Measurements from ENCODE around the gene ZNF740. TPM values are rescaled to one million over a fixed set of nuclear protein-coding genes. Genes with fewer than 3 reads are reported as not detected.
"Not testable (repeated sequence)": the region's sequence is repeated elsewhere in the genome, so short reads cannot be mapped to it uniquely, and the experiment has no call there.

The ZNF740 gene
- total RNA-seq, 2 experiments from 2014 or later, result 34.9 to 42.8 TPM

GRCh38 chr12:53196486-53196885, 16.0 kb downstream of the ZNF740 start:
- Mint-ChIP-seq H3K4me1 (peaks cover 39% of the 10 kb centered on the region), H3K4me3 (no peak overlapping the region), H3K9me3 (peaks cover 2% of the 10 kb centered on the region), H3K27ac (no peak overlapping the region), H3K27me3 (no peaks in the 10 kb centered on the region), H3K36me3 (peaks cover 45% of the 10 kb centered on the region)
- no peak for DNase-seq

DNA sequence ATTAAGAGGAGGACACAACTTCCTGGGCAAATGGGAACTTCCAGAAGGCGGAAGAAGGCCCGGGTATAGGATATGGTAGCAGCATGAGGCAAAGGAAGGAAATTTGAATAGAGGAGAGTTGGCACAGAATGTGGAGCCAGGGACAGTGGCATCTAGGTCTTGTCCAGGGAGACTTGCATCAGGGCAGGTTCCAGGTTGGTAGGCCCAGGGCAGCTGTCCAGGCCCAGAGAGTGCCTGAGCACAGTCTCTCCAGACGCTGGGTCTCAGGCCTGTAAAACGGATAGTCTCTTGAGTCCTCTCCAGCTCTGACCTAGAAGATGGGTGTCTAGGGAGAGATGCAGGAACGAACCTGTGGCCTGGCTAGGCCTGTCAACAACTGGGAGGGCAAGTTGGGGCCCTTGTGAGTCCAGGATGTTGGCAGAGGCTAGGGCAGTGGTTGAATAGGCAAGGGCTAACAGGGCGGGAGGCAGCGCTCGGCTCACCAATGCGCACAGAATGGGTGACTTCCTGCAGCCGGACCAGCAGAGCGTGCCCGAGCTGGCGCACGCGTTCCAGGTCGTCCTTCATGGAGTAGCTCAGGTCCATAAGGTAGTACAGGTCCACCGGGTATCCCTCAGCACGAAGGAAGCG, 16.6 kb downstream of the ZNF740 start:
- Mint-ChIP-seq H3K9me3 (peaks cover 2% of the 10 kb centered on the region), H3K4me3 (no peak overlapping the region), H3K36me3 (peaks cover 45% of the 10 kb centered on the region), H3K4me1 (peaks cover 43% of the 10 kb centered on the region), H3K27ac (no peak overlapping the region), H3K27me3 (no peaks in the 10 kb centered on the region)
- no peak for DNase-seq

- H3K4me1 Mint-ChIP-seq, result peaks cover 49% of the 10 kb centered on the region
- peaks cover 5% of the 10 kb centered on the region for H3K9me3 Mint-ChIP-seq
- peak overlapping the region; percentile 87 for H3K27ac Mint-ChIP-seq
- H3K4me3 Mint-ChIP-seq, result peak overlapping the region; percentile 74
- DNase-seq, result no peak
- H3K27me3 Mint-ChIP-seq, result no peaks in the 10 kb centered on the region
- peaks cover 48% of the 10 kb centered on the region for H3K36me3 Mint-ChIP-seq
Observed at GRCh38 chr12:53198486-53199110, 18.1 kb downstream of the ZNF740 start.

GRCh38 chr12:53199700-53200099, 19.2 kb downstream of the ZNF740 start:
- peaks cover 5% of the 10 kb centered on the region for H3K9me3 Mint-ChIP-seq
- DNase-seq, result no peak
- H3K4me3 Mint-ChIP-seq, result no peak overlapping the region
- H3K27ac Mint-ChIP-seq, result peak overlapping the region; percentile 82
- peaks cover 56% of the 10 kb centered on the region for H3K36me3 Mint-ChIP-seq
- H3K27me3 Mint-ChIP-seq, result no peaks in the 10 kb centered on the region
- H3K4me1 Mint-ChIP-seq, result peaks cover 57% of the 10 kb centered on the region

DNA sequence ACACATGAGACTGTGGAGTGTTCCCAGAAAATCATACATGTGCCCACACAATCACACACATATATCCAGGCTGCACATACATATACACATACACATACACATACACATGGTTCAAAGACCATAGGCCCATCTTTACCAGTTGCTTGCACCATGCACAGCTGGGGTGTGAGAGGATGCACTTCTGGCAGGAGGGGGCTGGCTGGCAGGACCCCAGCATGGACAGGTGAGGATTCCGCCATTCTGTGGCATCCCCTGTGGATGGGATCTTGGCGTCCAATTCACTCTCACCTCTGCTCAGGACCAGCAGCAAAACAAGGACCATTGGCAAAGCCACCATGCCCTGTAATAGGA, 19.6 kb downstream of the ZNF740 start:
- H3K36me3 Mint-ChIP-seq, result peaks cover 59% of the 10 kb centered on the region
- peak overlapping the region; percentile 82 for H3K27ac Mint-ChIP-seq
- H3K4me1 Mint-ChIP-seq, result peaks cover 58% of the 10 kb centered on the region
- H3K9me3 Mint-ChIP-seq, result peaks cover 5% of the 10 kb centered on the region
- H3K27me3 Mint-ChIP-seq, result no peaks in the 10 kb centered on the region
- no peak overlapping the region for H3K4me3 Mint-ChIP-seq
- DNase-seq, result no peak

DNA sequence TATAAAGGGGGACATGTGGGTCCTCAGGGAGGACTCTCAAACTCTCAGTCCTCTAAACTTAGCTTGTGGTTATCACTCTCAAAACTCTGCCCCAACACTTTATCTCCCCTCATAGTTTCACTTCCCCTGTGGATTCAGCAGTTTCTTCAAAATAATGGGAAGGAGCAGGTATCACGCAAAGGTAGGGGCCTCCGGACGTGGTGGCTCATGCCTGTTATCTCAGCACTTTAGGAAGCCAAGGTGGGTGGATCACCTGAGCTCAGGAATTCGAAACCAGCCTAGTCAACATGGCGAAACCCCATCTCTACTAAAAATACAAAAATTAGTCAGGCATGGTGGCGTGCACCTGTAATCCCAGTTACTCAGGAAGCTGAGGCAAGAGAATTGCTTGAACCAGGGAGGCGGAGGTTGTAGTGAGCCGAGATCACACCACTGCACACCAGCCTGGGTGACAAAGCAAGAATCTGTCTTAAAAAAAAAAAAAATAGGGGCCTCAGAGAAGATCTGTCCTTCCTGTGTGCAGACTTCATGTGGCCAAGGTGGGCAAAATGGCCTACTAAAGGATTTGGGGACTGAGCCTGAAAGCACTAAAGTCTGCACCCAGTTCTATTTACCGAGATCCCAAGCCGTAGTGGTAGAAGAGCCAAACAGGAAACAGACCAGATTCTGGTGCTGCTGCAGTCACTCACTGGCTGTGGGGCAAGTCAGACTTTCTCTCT, 20.1 kb downstream of the ZNF740 start:
- peak overlapping the region; percentile 82 for H3K27ac Mint-ChIP-seq
- peaks cover 5% of the 10 kb centered on the region for H3K9me3 Mint-ChIP-seq
- H3K4me3 Mint-ChIP-seq, result peak overlapping the region; percentile 52
- no peaks in the 10 kb centered on the region for H3K27me3 Mint-ChIP-seq
- H3K36me3 Mint-ChIP-seq, result peaks cover 63% of the 10 kb centered on the region
- DNase-seq, result peak; percentile 40
- peaks cover 62% of the 10 kb centered on the region for H3K4me1 Mint-ChIP-seq

DNA sequence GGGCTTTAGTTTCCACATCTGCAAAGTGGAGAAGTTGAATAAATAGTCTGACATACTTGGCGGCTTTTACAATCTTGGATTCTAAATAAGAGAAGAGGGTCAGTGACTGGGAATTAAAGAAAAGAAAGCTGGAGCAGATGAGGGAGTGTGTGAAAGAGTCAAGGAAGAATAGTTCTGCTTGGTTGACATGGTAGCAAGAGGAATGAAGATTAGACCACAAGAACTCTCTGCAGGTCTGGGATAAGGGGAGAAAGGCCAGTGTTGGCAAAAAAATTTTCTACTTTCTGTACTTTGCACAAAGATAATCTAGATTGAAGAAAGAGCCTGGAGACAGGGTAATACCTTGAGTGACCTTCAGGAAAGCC, 20.6 kb downstream of the ZNF740 start:
- Mint-ChIP-seq H3K4me1 (peaks cover 66% of the 10 kb centered on the region), H3K27ac (peak overlapping the region; percentile 82), H3K4me3 (peak overlapping the region; percentile 52), H3K27me3 (no peaks in the 10 kb centered on the region), H3K9me3 (peaks cover 5% of the 10 kb centered on the region), H3K36me3 (peaks cover 64% of the 10 kb centered on the region)
- DNase-seq, result no peak

GRCh38 chr12:53201639-53202038, 21.1 kb downstream of the ZNF740 start:
- no peak overlapping the region for H3K4me3 Mint-ChIP-seq
- H3K27ac Mint-ChIP-seq, result peak overlapping the region; percentile 54
- peaks cover 61% of the 10 kb centered on the region for H3K36me3 Mint-ChIP-seq
- no peak for DNase-seq
- no peaks in the 10 kb centered on the region for H3K27me3 Mint-ChIP-seq
- H3K9me3 Mint-ChIP-seq, result peaks cover 5% of the 10 kb centered on the region
- H3K4me1 Mint-ChIP-seq, result peaks cover 71% of the 10 kb centered on the region

DNA sequence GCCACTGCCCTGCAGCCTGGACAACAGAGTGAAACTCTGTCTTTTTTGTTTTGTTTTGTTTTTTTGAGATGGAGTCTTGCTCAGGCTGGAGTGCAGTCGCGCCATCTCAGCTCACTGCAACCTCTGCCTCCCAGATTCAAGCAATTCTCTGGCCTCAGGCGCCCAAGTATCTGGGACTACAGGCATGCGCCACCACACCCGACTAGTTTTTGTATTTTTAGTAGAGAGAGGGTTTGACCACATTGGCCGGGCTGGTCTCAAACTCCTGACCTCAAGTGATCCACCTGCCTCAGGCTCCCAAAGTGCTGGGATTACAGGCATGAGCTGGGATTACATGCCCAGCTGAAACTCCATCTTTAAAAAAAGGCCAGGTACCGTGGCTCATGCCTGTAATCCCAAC, 21.8 kb downstream of the ZNF740 start:
- H3K27me3 Mint-ChIP-seq, H3K4me3 Mint-ChIP-seq, DNase-seq, H3K27ac Mint-ChIP-seq, H3K9me3 Mint-ChIP-seq: not testable (repeated sequence)
- H3K36me3 Mint-ChIP-seq, result peaks cover 55% of the 10 kb centered on the region
- H3K4me1 Mint-ChIP-seq, result peaks cover 73% of the 10 kb centered on the region

DNA sequence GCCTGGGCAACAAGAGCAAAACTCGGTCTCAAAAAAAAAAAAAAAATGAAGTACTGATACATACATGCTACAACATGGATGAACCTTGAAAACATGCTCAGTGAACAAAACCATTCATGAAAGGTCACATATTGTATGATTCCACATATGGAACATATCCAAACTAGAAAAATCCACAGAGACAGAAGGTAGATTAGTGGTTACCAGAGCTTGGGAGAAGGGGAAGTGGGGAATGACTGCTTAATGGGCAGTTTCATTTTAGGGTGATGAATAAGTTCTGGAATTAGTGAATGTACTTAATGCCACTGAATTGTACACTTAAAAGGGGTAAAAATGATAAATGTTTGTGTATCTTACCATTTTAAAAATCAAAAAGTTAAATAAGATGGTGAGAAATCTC, 23.8 kb downstream of the ZNF740 start:
- H3K4me1 Mint-ChIP-seq, result peaks cover 74% of the 10 kb centered on the region
- H3K27me3 Mint-ChIP-seq, result no peaks in the 10 kb centered on the region
- H3K27ac Mint-ChIP-seq, result peak overlapping the region; percentile 17
- peaks cover 5% of the 10 kb centered on the region for H3K9me3 Mint-ChIP-seq
- no peak for DNase-seq
- H3K4me3 Mint-ChIP-seq, result peak overlapping the region; percentile 22
- peaks cover 52% of the 10 kb centered on the region for H3K36me3 Mint-ChIP-seq

DNA sequence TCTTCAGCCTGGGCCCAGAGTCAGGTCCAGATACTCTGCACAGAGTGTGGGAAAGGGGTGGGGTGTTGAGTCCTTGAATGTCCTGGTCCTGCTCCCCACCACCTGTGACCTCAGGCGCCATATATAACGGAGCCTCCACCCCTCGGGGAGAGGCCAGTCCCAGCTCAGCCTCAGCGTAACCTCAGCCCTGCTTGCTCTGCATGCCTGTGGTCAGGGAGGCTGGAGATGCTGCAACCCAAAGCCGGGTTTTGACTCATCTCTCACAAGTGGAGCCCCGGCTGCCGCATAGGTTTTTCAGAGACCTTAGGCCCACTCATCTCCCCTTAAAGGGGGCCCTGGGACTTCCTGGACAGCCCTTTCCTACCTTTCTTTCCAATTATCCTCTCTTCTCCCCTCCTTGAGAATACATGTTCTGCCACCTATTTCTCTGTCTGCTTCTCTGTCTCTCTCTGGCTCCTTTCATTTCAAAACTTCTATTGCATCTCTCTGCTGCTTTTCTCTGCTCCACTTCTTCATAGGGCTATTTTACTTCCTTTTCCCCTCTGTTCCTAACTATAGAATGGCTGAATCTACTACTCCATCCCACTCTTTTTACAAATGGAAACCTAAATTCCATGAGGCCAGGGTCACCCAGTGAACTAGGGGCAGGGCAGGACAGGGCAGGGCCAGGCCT, 25.4 kb downstream of the ZNF740 start:
- H3K4me1 Mint-ChIP-seq, result peaks cover 63% of the 10 kb centered on the region
- peaks cover 51% of the 10 kb centered on the region for H3K36me3 Mint-ChIP-seq
- peak overlapping the region; percentile 88 for H3K27ac Mint-ChIP-seq
- peaks cover 5% of the 10 kb centered on the region for H3K9me3 Mint-ChIP-seq
- peak overlapping the region; percentile 90 for H3K4me3 Mint-ChIP-seq
- H3K27me3 Mint-ChIP-seq, result no peaks in the 10 kb centered on the region
- peak; percentile 85 for DNase-seq

- no peaks in the 10 kb centered on the region for H3K27me3 Mint-ChIP-seq
- peaks cover 3% of the 10 kb centered on the region for H3K9me3 Mint-ChIP-seq
- peaks cover 54% of the 10 kb centered on the region for H3K36me3 Mint-ChIP-seq
- peak within 1 kb of the TSS; percentile 90 for H3K4me3 Mint-ChIP-seq
- H3K27ac Mint-ChIP-seq, result peak within 1 kb of the TSS; percentile 88
- DNase-seq, result peak; percentile 76
- H3K4me1 Mint-ChIP-seq, result peaks cover 57% of the 10 kb centered on the region
Observed at GRCh38 chr12:53207042-53207441, 26.5 kb downstream of the ZNF740 start, which contains the start of gene ITGB7. Gene ITGB7 (minus strand): TSS chr12:53207251. CDS start chr12:53200443, 6,808 bp downstream.

- H3K9me3 Mint-ChIP-seq, result no peaks in the 10 kb centered on the region
- H3K4me3 Mint-ChIP-seq, result peak overlapping the region; percentile 62
- no peaks in the 10 kb centered on the region for H3K27me3 Mint-ChIP-seq
Observed at GRCh38 chr12:53208435-53208834, 27.9 kb downstream of the ZNF740 start.

DNA sequence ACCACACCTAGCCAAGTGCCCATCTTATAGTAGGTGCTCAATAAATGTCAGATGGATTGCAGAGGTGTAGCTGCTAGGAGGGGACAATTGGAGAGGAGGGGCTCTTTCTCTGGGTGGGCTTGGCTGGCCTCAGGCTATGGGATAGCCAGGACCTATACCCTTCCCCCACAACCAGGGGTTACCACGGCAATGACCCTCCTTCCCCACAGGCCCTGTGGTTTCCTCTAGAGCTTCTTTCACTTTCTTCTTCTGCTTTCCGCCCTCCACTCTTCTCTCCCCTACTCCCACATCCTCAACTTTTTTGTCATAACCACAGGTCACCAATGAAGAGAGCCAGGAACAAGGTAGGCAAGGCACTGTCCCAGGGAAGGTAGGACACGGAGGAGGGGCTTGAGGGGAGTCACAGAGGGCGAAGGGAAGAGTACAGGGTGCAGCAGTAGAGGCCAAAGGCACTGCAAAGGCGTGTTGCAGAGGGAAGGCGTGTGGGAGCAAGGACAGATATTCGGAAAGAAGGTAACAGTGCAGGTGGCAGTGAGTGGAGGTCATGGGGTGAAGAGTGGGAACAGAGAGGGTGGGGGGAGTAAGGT, 28.4 kb downstream of the ZNF740 start:
- H3K27me3 Mint-ChIP-seq, result no peaks in the 10 kb centered on the region
- H3K36me3 Mint-ChIP-seq, result peaks cover 53% of the 10 kb centered on the region
- H3K27ac Mint-ChIP-seq, result peak overlapping the region; percentile 81
- H3K4me1 Mint-ChIP-seq, result peaks cover 60% of the 10 kb centered on the region
- no peaks in the 10 kb centered on the region for H3K9me3 Mint-ChIP-seq
- H3K4me3 Mint-ChIP-seq, result peak overlapping the region; percentile 62
- peak; percentile 47 for DNase-seq

More at GRCh38 chr12:53208435-53208834, 27.9 kb downstream of the ZNF740 start:
- DNase-seq, result no peak
- Mint-ChIP-seq H3K4me1 (peaks cover 59% of the 10 kb centered on the region), H3K36me3 (peaks cover 54% of the 10 kb centered on the region), H3K27ac (peak overlapping the region; percentile 81)

GRCh38 chr12:53210843-53211242, 30.3 kb downstream of the ZNF740 start:
- H3K27me3 Mint-ChIP-seq, result no peaks in the 10 kb centered on the region
- no peak overlapping the region for H3K4me3 Mint-ChIP-seq
- H3K36me3 Mint-ChIP-seq, result peaks cover 40% of the 10 kb centered on the region
- DNase-seq, result no peak
- peaks cover 61% of the 10 kb centered on the region for H3K4me1 Mint-ChIP-seq
- no peak overlapping the region for H3K27ac Mint-ChIP-seq
- H3K9me3 Mint-ChIP-seq, result no peaks in the 10 kb centered on the region
